Keratinocyte (primary cell): ENCODE measurements around the gene STX18. TPM values are rescaled to one million over a fixed set of nuclear protein-coding genes. Genes with fewer than 3 reads are reported as not detected.

Source experiments
- DNase-seq: peaks from one replicate; pipeline ENCODE4 v3.0.0-alpha.2; 2011; ENCODE audit warnings: low read depth, missing footprints, low spot score
- FAIRE-seq: peaks from 2 replicates; lab custom pipeline; 2011; peaks lifted over from hg19 to GRCh38; lab: Jason Lieb, UNC
- H2AFZ ChIP-seq: 2 replicates; pipeline ENCODE4 v1.6.0; 2012; ENCODE audit warnings: low read length, control low read depth, inconsistent platforms; ENCODE audit not compliant: control insufficient read depth
- H3K27ac ChIP-seq: 2 replicates; pipeline ENCODE4 v1.5.1; 2011; ENCODE audit warnings: low read length; ENCODE audit not compliant: control insufficient read depth, insufficient read depth
- H3K27me3 ChIP-seq: 3 replicates; pipeline ENCODE4 v1.6.0; 2011; ENCODE audit warnings: low read length; ENCODE audit not compliant: control insufficient read depth, insufficient read depth; ENCODE audit errors: extremely low read depth
- H3K36me3 ChIP-seq, 2 experiments: 2 replicates in 1 of 2; 3 replicates in 1 of 2; pipeline ENCODE4 v1.5.1; 2011; ENCODE audit warnings: low read length in 2 of 2, mild to moderate bottlenecking in 1 of 2; ENCODE audit not compliant: control insufficient read depth in 2 of 2, insufficient read depth in 2 of 2; ENCODE audit errors: extremely low read depth in 1 of 2
- H3K4me1 ChIP-seq: 3 replicates; pipeline ENCODE4 v1.5.1; 2011; ENCODE audit warnings: low read length; ENCODE audit not compliant: control insufficient read depth, insufficient read depth; ENCODE audit errors: extremely low read depth
- H3K4me2 ChIP-seq: 3 replicates; pipeline ENCODE4 v1.6.0; 2011; ENCODE audit warnings: low read depth, low read length; ENCODE audit not compliant: control insufficient read depth, insufficient read depth; ENCODE audit errors: extremely low read depth
- H3K4me3 ChIP-seq, 3 experiments: fragments of 200-600 bp in 1 of 3; sonication (generic) in 1 of 3; 2 replicates in 2 of 3; 3 replicates in 1 of 3; pipeline ENCODE4 v1.5.1; 2011 to 2016; ENCODE audit warnings: low read length in 3 of 3, mild to moderate bottlenecking in 3 of 3, control low read depth in 2 of 3, inconsistent platforms in 1 of 3, low read depth in 1 of 3, mixed read lengths in 1 of 3, mixed run types in 1 of 3, moderate library complexity in 1 of 3; ENCODE audit not compliant: control insufficient read depth in 2 of 3, insufficient read depth in 2 of 3; ENCODE audit errors: extremely low read depth in 1 of 3
- H3K79me2 ChIP-seq: 2 replicates; pipeline ENCODE4 v1.6.0; 2012; ENCODE audit warnings: low read length; ENCODE audit not compliant: control insufficient read depth, insufficient read depth
- H3K9ac ChIP-seq: 3 replicates; pipeline ENCODE4 v1.6.0; 2011; ENCODE audit warnings: low read length; ENCODE audit not compliant: control insufficient read depth, insufficient read depth; ENCODE audit errors: extremely low read depth
- H3K9me1 ChIP-seq: 3 replicates; pipeline ENCODE4 v1.6.0; 2011; ENCODE audit warnings: low read length; ENCODE audit not compliant: control insufficient read depth, insufficient read depth; ENCODE audit errors: extremely low read depth
- H3K9me3 ChIP-seq: 2 replicates; pipeline ENCODE4 v1.5.1; 2012; ENCODE audit warnings: low read depth, low read length; ENCODE audit not compliant: control insufficient read depth
- H4K20me1 ChIP-seq: 3 replicates; pipeline ENCODE4 v1.6.0; 2011; ENCODE audit warnings: low read length; ENCODE audit not compliant: control insufficient read depth, insufficient read depth; ENCODE audit errors: extremely low read depth
- EZH2 ChIP-seq: IDR thresholded peaks from one replicate; pipeline ENCODE4 v1.6.1; 2012; ENCODE audit warnings: inconsistent platforms, mild to moderate bottlenecking, low read length, moderate library complexity
- dilution Hi-C: fragments of 300-500 bp; cut with MboI; formaldehyde crosslinking; loops from one replicate; pipeline ENCODE4 v1.7.0; 2020; ENCODE audit warnings: low sequenced_read_pairs; ENCODE audit not compliant: extremely low pct_ligation_motif_present
- polyA plus RNA-seq, 5 experiments: library from polyadenylated mRNA; depleted of rRNA in 3 of 5; stranded (reverse) in 3 of 5; stranded (forward) in 1 of 5; unstranded in 1 of 5; fragments of >200 nt; gene quantifications; 1 replicate in 1 of 5; 2 replicates in 3 of 5; 3 replicates in 1 of 5; pipeline versions ENCODE4 v1.2.1 to v1.2.3, GENCODE V29; 2011 to 2012; ENCODE audit warnings: missing spikeins in 2 of 5, low read depth in 1 of 5, low replicate concordance in 1 of 5
- TF ChIP-seq, protein P1 (sequence below), 3 experiments: IDR thresholded peaks in 1 of 3; conservative IDR thresholded peaks in 1 of 3; optimal IDR thresholded peaks in 1 of 3; 2 replicates in 2 of 3; 3 replicates in 1 of 3; pipeline versions ENCODE3 to v1.5.1; 2011; ENCODE audit warnings: low read length in 3 of 3, mild to moderate bottlenecking in 3 of 3, moderate library complexity in 2 of 3, control low read depth in 1 of 3, inconsistent platforms in 1 of 3; ENCODE audit not compliant: insufficient read depth in 2 of 3; ENCODE audit errors: extremely low read depth in 1 of 3

Gene STX18
- polyA plus RNA-seq, 1 donor (not counting 4 experiments of a cell fraction or from before 2014, with no cell fraction given): 21.6 TPM

DNA sequence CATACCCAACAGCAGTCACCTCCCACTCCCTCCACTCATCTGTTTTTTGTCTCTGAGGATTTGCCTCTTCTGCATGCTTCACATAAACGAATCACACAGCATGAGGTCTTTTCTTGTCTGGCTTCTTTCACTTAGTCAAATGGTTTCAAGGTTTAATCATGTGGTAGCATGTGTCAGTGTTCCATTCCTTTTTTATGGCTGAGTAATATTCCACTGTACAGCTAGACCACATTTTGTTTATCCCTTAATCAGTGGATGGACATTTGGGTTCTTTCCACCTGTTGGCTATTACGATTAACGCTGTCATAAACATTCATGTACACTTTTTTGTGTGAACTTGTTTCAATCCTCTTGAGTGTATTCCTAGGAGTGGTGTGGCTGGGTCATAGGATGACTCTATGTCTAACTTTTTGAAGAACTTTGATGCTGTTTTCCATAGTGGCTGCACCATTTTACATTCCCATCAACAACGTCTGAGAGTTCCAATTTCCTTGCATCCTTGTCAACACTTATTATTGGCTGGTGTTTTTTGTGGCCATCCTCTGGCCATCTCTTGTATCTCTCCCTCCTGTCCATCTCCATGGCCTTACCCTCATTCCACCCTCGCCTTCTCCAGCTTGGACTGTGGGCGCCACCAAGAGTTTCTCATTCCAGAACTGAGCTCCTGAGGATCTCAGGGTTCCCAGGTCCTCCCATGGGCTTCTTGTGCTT is 167.3 kb downstream of the STX18 start:
- Histone ChIP-seq H3K27me3 (no peaks in the 10 kb centered on the region), H3K9ac (no peak overlapping the region), H3K4me2 (no peak overlapping the region), H2AFZ (no peak overlapping the region), H4K20me1 (no peaks in the 10 kb centered on the region), H3K4me1 (no peaks in the 10 kb centered on the region), H3K36me3 (no peaks in the 10 kb centered on the region), H3K79me2 (no peaks in the 10 kb centered on the region), H3K4me3 (no peak overlapping the region), H3K9me1 (no peaks in the 10 kb centered on the region), H3K27ac (no peak overlapping the region), H3K9me3 (peaks cover 2% of the 10 kb centered on the region)
- FAIRE-seq (no peak), DNase-seq (no peak)
- dilution Hi-C loops: no loop called here
- TF ChIP-seq EZH2: no peak
- TF ChIP-seq, protein P1, sequence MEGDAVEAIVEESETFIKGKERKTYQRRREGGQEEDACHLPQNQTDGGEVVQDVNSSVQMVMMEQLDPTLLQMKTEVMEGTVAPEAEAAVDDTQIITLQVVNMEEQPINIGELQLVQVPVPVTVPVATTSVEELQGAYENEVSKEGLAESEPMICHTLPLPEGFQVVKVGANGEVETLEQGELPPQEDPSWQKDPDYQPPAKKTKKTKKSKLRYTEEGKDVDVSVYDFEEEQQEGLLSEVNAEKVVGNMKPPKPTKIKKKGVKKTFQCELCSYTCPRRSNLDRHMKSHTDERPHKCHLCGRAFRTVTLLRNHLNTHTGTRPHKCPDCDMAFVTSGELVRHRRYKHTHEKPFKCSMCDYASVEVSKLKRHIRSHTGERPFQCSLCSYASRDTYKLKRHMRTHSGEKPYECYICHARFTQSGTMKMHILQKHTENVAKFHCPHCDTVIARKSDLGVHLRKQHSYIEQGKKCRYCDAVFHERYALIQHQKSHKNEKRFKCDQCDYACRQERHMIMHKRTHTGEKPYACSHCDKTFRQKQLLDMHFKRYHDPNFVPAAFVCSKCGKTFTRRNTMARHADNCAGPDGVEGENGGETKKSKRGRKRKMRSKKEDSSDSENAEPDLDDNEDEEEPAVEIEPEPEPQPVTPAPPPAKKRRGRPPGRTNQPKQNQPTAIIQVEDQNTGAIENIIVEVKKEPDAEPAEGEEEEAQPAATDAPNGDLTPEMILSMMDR (optimal IDR thresholded peaks at IDR 0.05 in 1 of 3, IDR thresholded peaks at IDR 0.05 in 1 of 3, conservative IDR thresholded peaks at IDR 0.05 in 1 of 3; ENCODE audit: extremely low read depth in 1 of 3, insufficient read depth in 2 of 3, low read length in 3 of 3): no peak

Other genes with a start within 250 kb of the STX18 start
- gene NSG1, start 154.9 kb downstream of the STX18 start, polyA plus RNA-seq: 49.3 to 68.6 TPM (median 62.0 TPM) in 3 replicates